ENCODE results near the gene RWDD4. TPM values are rescaled to one million over a fixed set of nuclear protein-coding genes. Genes with fewer than 3 reads are reported as not detected.
A peak's percentile ranks its signal among the peaks of the same experiment; 100 is the strongest.
"Not testable (repeated sequence)": the region's sequence is repeated elsewhere in the genome, so short reads cannot be mapped to it uniquely, and the experiment has no call there.

Gene RWDD4
- total RNA-seq, 4 donors from 2014 or later = 34.6 to 65.2 (median 51.9) TPM

DNA sequence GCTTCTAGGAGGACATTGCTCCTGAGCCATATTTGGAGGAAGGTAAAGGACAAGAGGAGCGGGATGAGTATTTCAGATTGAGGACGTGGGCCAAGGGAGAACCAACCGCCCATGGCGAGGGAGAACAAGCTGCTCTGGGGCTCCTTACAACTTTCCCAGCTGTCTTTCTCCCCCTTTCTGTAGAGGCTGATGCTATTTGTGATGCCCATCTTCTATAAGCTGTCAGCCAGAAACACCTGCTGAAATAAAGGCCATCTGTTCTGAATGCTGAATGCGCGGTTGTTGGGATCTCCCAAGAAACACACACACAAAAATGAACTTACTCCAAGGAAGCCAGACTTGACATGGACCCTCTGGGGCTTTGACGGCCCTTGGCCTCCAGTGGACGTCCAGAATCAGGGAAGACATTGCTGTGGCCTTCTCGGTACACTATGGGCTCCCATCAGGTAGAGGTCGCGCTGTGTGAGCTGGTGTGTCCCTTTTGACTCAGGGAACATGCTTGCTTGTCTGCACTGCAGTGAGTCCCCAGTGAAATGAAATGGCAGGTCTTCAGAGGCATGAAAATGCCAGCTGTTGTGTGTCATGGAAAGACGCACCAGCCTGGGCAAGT lies 30.9 kb downstream of the RWDD4 start:
- H3K4me1 ChIP-seq = peaks cover 0 to 4% of the 10 kb centered on the region in 2 donors
- no peak overlapping the region for H3K4me3 ChIP-seq
- no peaks in the 10 kb centered on the region for H3K36me3 ChIP-seq
- ATAC-seq (no peak), DNase-seq (no peak)
- in situ Hi-C loops (cut with MboI; ENCODE audit: low sequenced_read_pairs in 4 of 4) = no loop called here
- H3K27ac ChIP-seq = no peak overlapping the region
- intact Hi-C loops (cut with DNase I; ENCODE audit: low total_unique reads) = no loop called here
- no peaks in the 10 kb centered on the region for H3K9me3 ChIP-seq
- TF ChIP-seq, protein P1, sequence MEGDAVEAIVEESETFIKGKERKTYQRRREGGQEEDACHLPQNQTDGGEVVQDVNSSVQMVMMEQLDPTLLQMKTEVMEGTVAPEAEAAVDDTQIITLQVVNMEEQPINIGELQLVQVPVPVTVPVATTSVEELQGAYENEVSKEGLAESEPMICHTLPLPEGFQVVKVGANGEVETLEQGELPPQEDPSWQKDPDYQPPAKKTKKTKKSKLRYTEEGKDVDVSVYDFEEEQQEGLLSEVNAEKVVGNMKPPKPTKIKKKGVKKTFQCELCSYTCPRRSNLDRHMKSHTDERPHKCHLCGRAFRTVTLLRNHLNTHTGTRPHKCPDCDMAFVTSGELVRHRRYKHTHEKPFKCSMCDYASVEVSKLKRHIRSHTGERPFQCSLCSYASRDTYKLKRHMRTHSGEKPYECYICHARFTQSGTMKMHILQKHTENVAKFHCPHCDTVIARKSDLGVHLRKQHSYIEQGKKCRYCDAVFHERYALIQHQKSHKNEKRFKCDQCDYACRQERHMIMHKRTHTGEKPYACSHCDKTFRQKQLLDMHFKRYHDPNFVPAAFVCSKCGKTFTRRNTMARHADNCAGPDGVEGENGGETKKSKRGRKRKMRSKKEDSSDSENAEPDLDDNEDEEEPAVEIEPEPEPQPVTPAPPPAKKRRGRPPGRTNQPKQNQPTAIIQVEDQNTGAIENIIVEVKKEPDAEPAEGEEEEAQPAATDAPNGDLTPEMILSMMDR (IDR thresholded peaks at IDR 0.05 in 4 of 5, conservative IDR thresholded peaks at IDR 0.05 in 1 of 5) = no peak
- TF ChIP-seq POLR2A (IDR thresholded peaks at IDR 0.05) = no peak
- no peaks in the 10 kb centered on the region for H3K27me3 ChIP-seq

DNA sequence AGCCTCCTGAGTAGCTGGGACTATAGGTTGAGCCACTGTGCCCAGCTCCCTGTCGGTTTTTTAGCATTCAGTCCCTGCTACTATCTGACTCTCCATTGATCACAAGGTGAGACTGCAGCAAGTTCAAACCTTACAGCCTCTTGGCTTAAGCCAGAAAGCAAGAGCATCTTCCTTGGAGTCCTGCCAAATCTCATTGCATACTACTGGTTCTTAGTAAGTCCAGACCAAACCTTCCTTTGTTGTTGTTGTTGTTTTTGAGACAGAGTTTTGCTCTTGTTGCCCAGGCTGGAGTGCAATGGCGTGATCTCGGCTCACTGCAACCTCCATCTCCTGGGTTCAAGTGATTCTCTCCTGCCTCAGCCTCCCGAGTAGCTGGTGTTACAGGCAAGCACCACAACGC lies 31.7 kb downstream of the RWDD4 start:
- intact Hi-C loops (cut with DNase I; ENCODE audit: low total_unique reads); in situ Hi-C loops (cut with MboI; ENCODE audit: low sequenced_read_pairs in 4 of 4): not testable (repeated sequence)

GRCh38 chr4:183626168-183626567 lies 32.8 kb downstream of the RWDD4 start:
- Histone ChIP-seq H3K4me3 (no peak overlapping the region), H3K36me3 (no peaks in the 10 kb centered on the region), H3K27me3 (no peaks in the 10 kb centered on the region), H3K9me3 (no peaks in the 10 kb centered on the region), H3K4me1 (no peaks in the 10 kb centered on the region), H3K27ac (no peak overlapping the region)
- DNase-seq (no peak), ATAC-seq (no peak)
- in situ Hi-C loops (cut with MboI; ENCODE audit: low sequenced_read_pairs in 4 of 4) = no loop called here
- TF ChIP-seq, protein P1 (IDR thresholded peaks at IDR 0.05 in 4 of 5, conservative IDR thresholded peaks at IDR 0.05 in 1 of 5) = no peak
- no peak for TF ChIP-seq POLR2A (IDR thresholded peaks at IDR 0.05)
- intact Hi-C loops (cut with DNase I; ENCODE audit: low total_unique reads) = no loop called here

More for the DNA sequence above, 31.7 kb downstream of the RWDD4 start:
- DNase-seq, H3K4me3 ChIP-seq, H3K27me3 ChIP-seq, H3K4me1 ChIP-seq, H3K27ac ChIP-seq, ATAC-seq, H3K9me3 ChIP-seq, H3K36me3 ChIP-seq: not testable (repeated sequence)

GRCh38 chr4:183624548-183624947 lies 34.4 kb downstream of the RWDD4 start:
- no peak overlapping the region for H3K4me3 ChIP-seq
- TF ChIP-seq, protein P1 (IDR thresholded peaks at IDR 0.05 in 4 of 5, conservative IDR thresholded peaks at IDR 0.05 in 1 of 5) = no peak
- TF ChIP-seq POLR2A (IDR thresholded peaks at IDR 0.05) = no peak
- intact Hi-C loops (cut with DNase I; ENCODE audit: low total_unique reads) = no loop called here
- no peaks in the 10 kb centered on the region for H3K36me3 ChIP-seq
- no peaks in the 10 kb centered on the region for H3K27me3 ChIP-seq
- ATAC-seq (no peak), DNase-seq (no peak)
- no peak overlapping the region for H3K27ac ChIP-seq
- H3K9me3 ChIP-seq = no peaks in the 10 kb centered on the region
- no peaks in the 10 kb centered on the region for H3K4me1 ChIP-seq
- in situ Hi-C loops (cut with MboI; ENCODE audit: low sequenced_read_pairs in 4 of 4) = no loop called here

DNA sequence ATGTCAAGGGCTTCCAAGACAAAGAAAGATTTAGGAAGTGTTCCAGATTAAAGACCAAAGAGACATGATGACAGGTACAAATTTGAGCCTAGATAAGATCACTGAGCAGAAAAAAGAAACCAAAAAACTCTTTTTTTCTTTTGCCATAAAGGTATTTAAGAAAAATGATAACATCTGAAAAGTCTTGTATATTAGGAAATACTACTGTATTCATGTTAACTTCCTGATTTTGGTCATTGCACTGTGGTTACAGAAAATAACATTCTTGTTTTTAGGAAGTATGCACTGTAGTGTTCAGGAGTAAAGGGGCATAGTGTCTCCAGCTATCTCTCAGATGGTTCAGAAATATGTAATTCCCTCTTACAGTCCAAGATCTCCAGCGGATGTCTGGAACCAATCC lies 37.1 kb downstream of the RWDD4 start:
- ATAC-seq = no peak

More for the DNA sequence above, 37.1 kb downstream of the RWDD4 start:
- in situ Hi-C loops (cut with MboI; ENCODE audit: low sequenced_read_pairs in 4 of 4) (no loop called here), intact Hi-C loops (cut with DNase I; ENCODE audit: low total_unique reads) (no loop called here)
- H3K27ac ChIP-seq = peak overlapping the region in 1 of 4 donors; percentile 74
- no peaks in the 10 kb centered on the region for H3K9me3 ChIP-seq
- H3K27me3 ChIP-seq = no peaks in the 10 kb centered on the region
- H3K4me1 ChIP-seq = peaks cover 7 to 9% of the 10 kb centered on the region in 2 donors
- DNase-seq = no peak
- H3K4me3 ChIP-seq = no peak overlapping the region
- no peak for TF ChIP-seq POLR2A (IDR thresholded peaks at IDR 0.05)
- TF ChIP-seq, protein P1 (IDR thresholded peaks at IDR 0.05 in 4 of 5, conservative IDR thresholded peaks at IDR 0.05 in 1 of 5) = no peak
- no peaks in the 10 kb centered on the region for H3K36me3 ChIP-seq

Measured in gastrocnemius medialis (tissue), 4 donors.